GM10266 (cell line): Measurements from ENCODE around the gene SMTN.
"Not testable (repeated sequence)": the region's sequence is repeated elsewhere in the genome, so short reads cannot be mapped to it uniquely, and the experiment has no call there.

Experiments
- DNase-seq: peaks from one replicate; pipeline ENCODE4 v3.0.0; 2012; ENCODE audit errors: extremely low spot score
- TF ChIP-seq, protein P1 (sequence below): IDR thresholded peaks from 2 replicates; pipeline ENCODE4 v1.5.1; 2012; ENCODE audit warnings: mild to moderate bottlenecking, low read depth; ENCODE audit not compliant: control insufficient read depth, insufficient read depth; ENCODE audit errors: missing control alignments

The SMTN gene

GRCh38 chr22:31045900-31046538 is 35.1 kb upstream of the SMTN start:
- TF ChIP-seq, protein P1, sequence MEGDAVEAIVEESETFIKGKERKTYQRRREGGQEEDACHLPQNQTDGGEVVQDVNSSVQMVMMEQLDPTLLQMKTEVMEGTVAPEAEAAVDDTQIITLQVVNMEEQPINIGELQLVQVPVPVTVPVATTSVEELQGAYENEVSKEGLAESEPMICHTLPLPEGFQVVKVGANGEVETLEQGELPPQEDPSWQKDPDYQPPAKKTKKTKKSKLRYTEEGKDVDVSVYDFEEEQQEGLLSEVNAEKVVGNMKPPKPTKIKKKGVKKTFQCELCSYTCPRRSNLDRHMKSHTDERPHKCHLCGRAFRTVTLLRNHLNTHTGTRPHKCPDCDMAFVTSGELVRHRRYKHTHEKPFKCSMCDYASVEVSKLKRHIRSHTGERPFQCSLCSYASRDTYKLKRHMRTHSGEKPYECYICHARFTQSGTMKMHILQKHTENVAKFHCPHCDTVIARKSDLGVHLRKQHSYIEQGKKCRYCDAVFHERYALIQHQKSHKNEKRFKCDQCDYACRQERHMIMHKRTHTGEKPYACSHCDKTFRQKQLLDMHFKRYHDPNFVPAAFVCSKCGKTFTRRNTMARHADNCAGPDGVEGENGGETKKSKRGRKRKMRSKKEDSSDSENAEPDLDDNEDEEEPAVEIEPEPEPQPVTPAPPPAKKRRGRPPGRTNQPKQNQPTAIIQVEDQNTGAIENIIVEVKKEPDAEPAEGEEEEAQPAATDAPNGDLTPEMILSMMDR, result no peak
- no peak for DNase-seq

DNA sequence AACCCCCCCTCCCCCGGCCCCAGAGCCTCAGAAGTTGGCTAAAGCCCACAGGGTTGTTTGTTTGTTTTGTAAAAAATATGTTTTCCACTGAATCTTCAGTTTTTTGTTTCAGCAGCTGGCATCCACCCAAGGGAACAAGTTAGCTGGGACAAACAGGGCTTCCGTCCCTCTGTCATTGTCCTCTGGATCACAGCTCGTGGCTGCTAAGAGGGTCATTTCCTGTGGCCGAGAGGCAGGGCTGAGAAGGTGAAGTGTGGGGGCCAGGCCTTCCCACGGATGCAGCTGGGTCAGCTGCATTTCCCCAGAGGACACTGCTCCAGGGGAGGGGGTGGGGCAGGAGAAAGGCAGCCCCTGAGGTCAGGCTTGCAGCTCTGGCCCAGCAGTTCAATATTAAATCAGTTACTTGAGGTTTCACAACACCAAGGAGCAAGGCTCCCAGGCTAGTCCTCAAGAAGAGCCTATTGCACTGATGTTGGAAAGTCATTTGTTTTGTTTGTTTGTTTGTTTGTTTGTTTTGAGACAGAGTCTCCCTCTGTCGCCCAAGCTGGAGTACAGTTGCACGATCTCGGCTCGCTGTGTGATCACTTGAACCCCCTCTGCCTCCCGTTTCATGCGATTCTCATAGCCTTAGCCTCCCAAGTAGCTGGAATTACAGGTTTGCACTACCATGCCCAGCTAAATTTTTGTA is 34.4 kb upstream of the SMTN start:
- DNase-seq, result no peak
- TF ChIP-seq, protein P1, result no peak

- DNase-seq, result no peak
- TF ChIP-seq, protein P1, result no peak
Measured at GRCh38 chr22:31048570-31048969, 32.5 kb upstream of the SMTN start.

- DNase-seq, result no peak
- TF ChIP-seq, protein P1, result no peak
Measured at GRCh38 chr22:31049815-31050420, 31.2 kb upstream of the SMTN start.

GRCh38 chr22:31055117-31055634 is 25.9 kb upstream of the SMTN start:
- TF ChIP-seq, protein P1, result no peak
- no peak for DNase-seq

DNA sequence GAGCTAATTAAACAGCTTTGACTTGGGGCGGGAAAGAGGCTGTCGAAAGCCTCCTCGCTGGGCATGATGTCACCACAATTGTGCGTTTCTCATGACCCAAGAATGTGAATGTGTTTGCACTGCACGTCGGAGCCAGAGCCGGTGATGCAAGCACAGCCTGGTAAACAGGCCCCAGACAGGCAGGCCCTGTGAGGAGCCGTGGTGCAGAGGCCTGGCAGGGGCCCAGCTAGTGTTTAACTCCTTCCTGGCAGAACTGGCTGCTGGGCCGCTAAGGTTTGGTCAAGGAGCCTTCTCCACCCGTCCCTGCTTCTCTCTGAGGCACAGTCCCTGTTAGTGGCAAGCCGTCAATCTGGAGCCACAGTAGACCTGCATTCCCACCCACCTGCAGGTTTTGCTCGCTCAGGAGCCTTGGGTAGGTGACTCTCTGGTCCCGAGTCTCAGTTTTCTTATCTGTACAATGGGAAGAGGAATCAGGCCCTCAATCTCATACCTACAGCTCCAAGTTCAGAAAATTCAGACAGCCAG is 25.4 kb upstream of the SMTN start:
- TF ChIP-seq, protein P1, result no peak
- no peak for DNase-seq

- no peak for DNase-seq
- TF ChIP-seq, protein P1, result no peak
Measured at GRCh38 chr22:31056986-31057599, 24.0 kb upstream of the SMTN start.

- DNase-seq, result not testable (repeated sequence)
Measured at GRCh38 chr22:31059663-31060062, 21.5 kb upstream of the SMTN start.
